HL-60 (cell line): ENCODE data around the gene ARHGAP30.
A peak's percentile ranks its signal among the peaks of the same experiment; 100 is the strongest.

Experiments
- DNase-seq, 2 experiments: peaks; one replicate each; pipeline ENCODE4 v3.0.0-alpha.2; 2010 to 2020; ENCODE audit warnings: low read depth in 1 of 2, low spot score in 1 of 2
- H3K27ac ChIP-seq: fragments of 250-450 bp; sonication (Bioruptor Pico); replicated peaks from 2 replicates; pipeline ENCODE4 v1.5.1; 2020; ENCODE audit warnings: mild to moderate bottlenecking, moderate library complexity
- H3K27me3 ChIP-seq: fragments of 250-450 bp; sonication (Bioruptor Pico); 2 replicates; pipeline ENCODE4 v1.5.1; 2021; ENCODE audit warnings: mild to moderate bottlenecking, moderate library complexity; ENCODE audit not compliant: insufficient read depth, poor library complexity, severe bottlenecking
- H3K4me3 ChIP-seq: replicated peaks from 2 replicates; pipeline ENCODE4 v1.5.1; 2011; ENCODE audit warnings: mild to moderate bottlenecking, control low read depth, low read length; ENCODE audit not compliant: insufficient read depth
- CTCF ChIP-seq: IDR thresholded peaks from one replicate; pipeline ENCODE4 v1.5.1; 2011; ENCODE audit warnings: low read length, control low read depth, inconsistent platforms; ENCODE audit not compliant: insufficient read depth
- GABPA ChIP-seq: IDR thresholded peaks from 2 replicates; pipeline ENCODE4 v1.6.1; 2012; ENCODE audit warnings: low read depth
- POLR2AphosphoS5 ChIP-seq: IDR thresholded peaks from 2 replicates; pipeline ENCODE4 v1.6.1; 2012; ENCODE audit warnings: low read depth
- REST ChIP-seq: IDR thresholded peaks from 2 replicates; pipeline ENCODE4 v1.6.1; 2012; ENCODE audit warnings: low read depth; ENCODE audit not compliant: insufficient replicate concordance
- SPI1 ChIP-seq: IDR thresholded peaks from 2 replicates; pipeline ENCODE4 v1.6.1; 2012; ENCODE audit warnings: low read depth, mild to moderate bottlenecking, borderline replicate concordance

The ARHGAP30 gene

GRCh38 chr1:161051219-161051618 is 18.5 kb downstream of the ARHGAP30 start:
- no peak for DNase-seq
- Histone ChIP-seq H3K27me3 (no peaks in the 10 kb centered on the region), H3K4me3 (no peak overlapping the region), H3K27ac (no peak overlapping the region)
- TF ChIP-seq GABPA (no peak), CTCF (no peak), POLR2AphosphoS5 (no peak), SPI1 (no peak), REST (no peak)

- Histone ChIP-seq H3K27me3 (no peaks in the 10 kb centered on the region), H3K4me3 (no peak overlapping the region), H3K27ac (no peak overlapping the region)
- TF ChIP-seq CTCF (no peak), POLR2AphosphoS5 (no peak; the same call in 1 of the 2 replicates), GABPA (no peak), REST (no peak), SPI1 (no peak)
- DNase-seq, result no peak
Observed at GRCh38 chr1:161048949-161049722, 20.6 kb downstream of the ARHGAP30 start.

- TF ChIP-seq POLR2AphosphoS5 (0 out of 2 replicates have a peak, but pooled peaks have one; percentile 43), SPI1 (no peak)
- H3K4me3 ChIP-seq, result no peak overlapping the region
- peak overlapping the region; percentile 98 for H3K27ac ChIP-seq
- DNase-seq, result no peak
- H3K27me3 ChIP-seq, result no peaks in the 10 kb centered on the region
Observed at GRCh38 chr1:161047436-161048420, 22.0 kb downstream of the ARHGAP30 start.

- TF ChIP-seq SPI1, result peak; percentile 37; the same call in 1 of the 2 replicates
- no peak for TF ChIP-seq GABPA
- DNase-seq, result peak; percentile 30 to 61
- Histone ChIP-seq H3K27ac (peak overlapping the region; percentile 98), H3K27me3 (no peaks in the 10 kb centered on the region), H3K4me3 (peak overlapping the region; percentile 86)
Observed at GRCh38 chr1:161046605-161047228, 23.0 kb downstream of the ARHGAP30 start.
